HepG2 (cell line): ENCODE results near the gene HOXD1. TPM values are rescaled to one million over a fixed set of nuclear protein-coding genes. Genes with fewer than 3 reads are reported as not detected.
A peak's percentile ranks its signal among the peaks of the same experiment; 100 is the strongest.

Source experiments
- FOXK2 ChIP-seq: fragments of 450-650 bp; IDR thresholded peaks from 2 replicates; pipeline ENCODE4 v1.6.1; 2016
- HNRNPUL1 ChIP-seq: fragments of 200-400 bp; formaldehyde crosslinking; IDR thresholded peaks from 2 replicates; pipeline ENCODE4 v1.6.1; 2017; ENCODE audit warnings: low read depth, mild to moderate bottlenecking, low read length, moderate library complexity
- HOXA7 ChIP-seq: sonication (generic); formaldehyde crosslinking; IDR thresholded peaks from 2 replicates; pipeline ENCODE4 v1.8.1; 2022; ENCODE audit warnings: mild to moderate bottlenecking, missing genetic modification reagents, moderate library complexity
- KDM3A ChIP-seq: IDR thresholded peaks from 2 replicates; pipeline ENCODE4 v1.6.1; 2018; ENCODE audit warnings: low read depth, missing compliant biosample characterization
- MYC ChIP-seq: sonication (generic); formaldehyde crosslinking; IDR thresholded peaks from 2 replicates; pipeline ENCODE4 v1.9.0; 2021; ENCODE audit warnings: missing genetic modification reagents, borderline replicate concordance
- RBFOX2 ChIP-seq: fragments of 200-400 bp; formaldehyde crosslinking; IDR thresholded peaks from 2 replicates; pipeline ENCODE4 v1.6.1; 2017; ENCODE audit warnings: low read depth, mild to moderate bottlenecking, low read length
- THAP9 ChIP-seq: sonication (generic); formaldehyde crosslinking; IDR thresholded peaks from 2 replicates; pipeline ENCODE4; 2020; ENCODE audit warnings: missing genetic modification reagents, mild to moderate bottlenecking, borderline replicate concordance
- ZEB1 ChIP-seq: IDR thresholded peaks from 2 replicates; pipeline ENCODE4 v1.6.1; 2012; ENCODE audit warnings: mild to moderate bottlenecking, low read depth, inconsistent platforms; ENCODE audit not compliant: insufficient replicate concordance
- ZNF280B ChIP-seq: sonication (generic); formaldehyde crosslinking; IDR thresholded peaks from 2 replicates; pipeline ENCODE4 v1.5.0; 2020; ENCODE audit warnings: missing genetic modification reagents, mild to moderate bottlenecking, borderline replicate concordance
- ZNF3 ChIP-seq: IDR thresholded peaks from 2 replicates; pipeline ENCODE4 v1.7.0; 2017; ENCODE audit warnings: inconsistent platforms
- ZNF530 ChIP-seq: sonication (generic); formaldehyde crosslinking; IDR thresholded peaks from 2 replicates; pipeline ENCODE4 v1.5.0; 2020; ENCODE audit warnings: low read depth, mild to moderate bottlenecking, missing genetic modification reagents
- ZNF777 ChIP-seq: sonication (generic); formaldehyde crosslinking; IDR thresholded peaks from 2 replicates; pipeline ENCODE4 v1.4.0; 2020; ENCODE audit warnings: missing genetic modification reagents
- polyA plus RNA-seq, 8 experiments: library from polyadenylated mRNA; depleted of rRNA in 3 of 8; stranded (reverse) in 7 of 8; unstranded in 1 of 8; fragments of >200 nt; fragmentation: Illumina TruSeq in 4 of 8; extraction: Trizol in 4 of 8; gene quantifications; 2 replicates each; pipeline versions ENCODE4 v1.2.1 to v1.2.3, GENCODE V29; 2011 to 2016; ENCODE audit warnings: low read depth in 4 of 8, missing spikeins in 1 of 8, mixed read lengths in 1 of 8; ENCODE audit not compliant: insufficient read depth in 1 of 8
- total RNA-seq, 5 experiments: library from RNA; depleted of rRNA; stranded (reverse); fragments of >200 nt; fragmentation: Illumina TruSeq; extraction: Trizol; gene quantifications; 2 replicates each; pipeline ENCODE4 v1.2.3, GENCODE V29; 2016; ENCODE audit warnings: low read depth in 1 of 5
- TF ChIP-seq, protein P1 (sequence below): sonication (generic); formaldehyde crosslinking; IDR thresholded peaks from 2 replicates; pipeline ENCODE4 v1.5.1; 2020; ENCODE audit warnings: mild to moderate bottlenecking, missing genetic modification reagents, moderate library complexity
- TF ChIP-seq, protein P2 (sequence below): conservative IDR thresholded peaks from 2 replicates; pipeline ENCODE4 v1.6.1; 2018; ENCODE audit warnings: missing genetic modification reagents
- TF ChIP-seq, protein P3 (sequence below): sonication (generic); formaldehyde crosslinking; IDR thresholded peaks from 2 replicates; pipeline ENCODE4 v1.8.0; 2022; ENCODE audit warnings: mild to moderate bottlenecking, missing genetic modification reagents, moderate library complexity
- TF ChIP-seq, protein P4 (sequence below): sonication (generic); formaldehyde crosslinking; conservative IDR thresholded peaks from 2 replicates; pipeline ENCODE4 v1.8.1; 2023; ENCODE audit warnings: missing genetic modification reagents

The HOXD1 gene
- total and polyA plus RNA-seq, 2 of the 13 experiments (the other 11 are each of a cell fraction or from before 2014, with no cell fraction given): 10.0 to 22.3 TPM

- TF ChIP-seq, protein P1, sequence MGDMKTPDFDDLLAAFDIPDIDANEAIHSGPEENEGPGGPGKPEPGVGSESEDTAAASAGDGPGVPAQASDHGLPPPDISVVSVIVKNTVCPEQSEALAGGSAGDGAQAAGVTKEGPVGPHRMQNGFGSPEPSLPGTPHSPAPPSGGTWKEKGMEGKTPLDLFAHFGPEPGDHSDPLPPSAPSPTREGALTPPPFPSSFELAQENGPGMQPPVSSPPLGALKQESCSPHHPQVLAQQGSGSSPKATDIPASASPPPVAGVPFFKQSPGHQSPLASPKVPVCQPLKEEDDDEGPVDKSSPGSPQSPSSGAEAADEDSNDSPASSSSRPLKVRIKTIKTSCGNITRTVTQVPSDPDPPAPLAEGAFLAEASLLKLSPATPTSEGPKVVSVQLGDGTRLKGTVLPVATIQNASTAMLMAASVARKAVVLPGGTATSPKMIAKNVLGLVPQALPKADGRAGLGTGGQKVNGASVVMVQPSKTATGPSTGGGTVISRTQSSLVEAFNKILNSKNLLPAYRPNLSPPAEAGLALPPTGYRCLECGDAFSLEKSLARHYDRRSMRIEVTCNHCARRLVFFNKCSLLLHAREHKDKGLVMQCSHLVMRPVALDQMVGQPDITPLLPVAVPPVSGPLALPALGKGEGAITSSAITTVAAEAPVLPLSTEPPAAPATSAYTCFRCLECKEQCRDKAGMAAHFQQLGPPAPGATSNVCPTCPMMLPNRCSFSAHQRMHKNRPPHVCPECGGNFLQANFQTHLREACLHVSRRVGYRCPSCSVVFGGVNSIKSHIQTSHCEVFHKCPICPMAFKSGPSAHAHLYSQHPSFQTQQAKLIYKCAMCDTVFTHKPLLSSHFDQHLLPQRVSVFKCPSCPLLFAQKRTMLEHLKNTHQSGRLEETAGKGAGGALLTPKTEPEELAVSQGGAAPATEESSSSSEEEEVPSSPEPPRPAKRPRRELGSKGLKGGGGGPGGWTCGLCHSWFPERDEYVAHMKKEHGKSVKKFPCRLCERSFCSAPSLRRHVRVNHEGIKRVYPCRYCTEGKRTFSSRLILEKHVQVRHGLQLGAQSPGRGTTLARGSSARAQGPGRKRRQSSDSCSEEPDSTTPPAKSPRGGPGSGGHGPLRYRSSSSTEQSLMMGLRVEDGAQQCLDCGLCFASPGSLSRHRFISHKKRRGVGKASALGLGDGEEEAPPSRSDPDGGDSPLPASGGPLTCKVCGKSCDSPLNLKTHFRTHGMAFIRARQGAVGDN: peak; percentile 54
- TF ChIP-seq, protein P2, sequence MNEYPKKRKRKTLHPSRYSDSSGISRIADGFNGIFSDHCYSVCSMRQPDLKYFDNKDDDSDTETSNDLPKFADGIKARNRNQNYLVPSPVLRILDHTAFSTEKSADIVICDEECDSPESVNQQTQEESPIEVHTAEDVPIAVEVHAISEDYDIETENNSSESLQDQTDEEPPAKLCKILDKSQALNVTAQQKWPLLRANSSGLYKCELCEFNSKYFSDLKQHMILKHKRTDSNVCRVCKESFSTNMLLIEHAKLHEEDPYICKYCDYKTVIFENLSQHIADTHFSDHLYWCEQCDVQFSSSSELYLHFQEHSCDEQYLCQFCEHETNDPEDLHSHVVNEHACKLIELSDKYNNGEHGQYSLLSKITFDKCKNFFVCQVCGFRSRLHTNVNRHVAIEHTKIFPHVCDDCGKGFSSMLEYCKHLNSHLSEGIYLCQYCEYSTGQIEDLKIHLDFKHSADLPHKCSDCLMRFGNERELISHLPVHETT (CRISPR knock-in tag): no peak
- TF ChIP-seq HNRNPUL1 (no peak), ZEB1 (no peak), FOXK2 (no peak), RBFOX2 (peak; percentile 31; the same call in 1 of the 2 replicates), HOXA7 (CRISPR knock-in tag) (no peak), THAP9 (CRISPR knock-in tag) (0 out of 2 replicates have a peak, but pooled peaks have one; percentile 43), KDM3A (CRISPR knock-in tag) (no peak), ZNF3 (CRISPR knock-in tag) (no peak), ZNF777 (CRISPR knock-in tag) (no peak), ZNF280B (CRISPR knock-in tag) (no peak), ZNF530 (CRISPR knock-in tag) (no peak), MYC (CRISPR knock-in tag) (no peak)
- TF ChIP-seq, protein P3, sequence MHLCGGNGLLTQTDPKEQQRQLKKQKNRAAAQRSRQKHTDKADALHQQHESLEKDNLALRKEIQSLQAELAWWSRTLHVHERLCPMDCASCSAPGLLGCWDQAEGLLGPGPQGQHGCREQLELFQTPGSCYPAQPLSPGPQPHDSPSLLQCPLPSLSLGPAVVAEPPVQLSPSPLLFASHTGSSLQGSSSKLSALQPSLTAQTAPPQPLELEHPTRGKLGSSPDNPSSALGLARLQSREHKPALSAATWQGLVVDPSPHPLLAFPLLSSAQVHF (CRISPR knock-in tag): no peak
- TF ChIP-seq, protein P4, sequence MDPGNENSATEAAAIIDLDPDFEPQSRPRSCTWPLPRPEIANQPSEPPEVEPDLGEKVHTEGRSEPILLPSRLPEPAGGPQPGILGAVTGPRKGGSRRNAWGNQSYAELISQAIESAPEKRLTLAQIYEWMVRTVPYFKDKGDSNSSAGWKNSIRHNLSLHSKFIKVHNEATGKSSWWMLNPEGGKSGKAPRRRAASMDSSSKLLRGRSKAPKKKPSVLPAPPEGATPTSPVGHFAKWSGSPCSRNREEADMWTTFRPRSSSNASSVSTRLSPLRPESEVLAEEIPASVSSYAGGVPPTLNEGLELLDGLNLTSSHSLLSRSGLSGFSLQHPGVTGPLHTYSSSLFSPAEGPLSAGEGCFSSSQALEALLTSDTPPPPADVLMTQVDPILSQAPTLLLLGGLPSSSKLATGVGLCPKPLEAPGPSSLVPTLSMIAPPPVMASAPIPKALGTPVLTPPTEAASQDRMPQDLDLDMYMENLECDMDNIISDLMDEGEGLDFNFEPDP (CRISPR knock-in tag): no peak
These were observed 16.2 kb upstream of the HOXD1 start (continued) for GRCh38 chr2:176172007-176172894.
